Loucy (cell line): Measurements from ENCODE around the gene PARD6G.

ENCODE experiments used
- H2AFZ ChIP-seq: fragments of 200-600 bp; sonication (generic); 2 replicates; pipeline ENCODE4 v1.6.0; 2016; ENCODE audit warnings: antibody characterized with exemption, mild to moderate bottlenecking, low read length, moderate library complexity
- H3F3A ChIP-seq: fragments of 200-600 bp; 2 replicates; pipeline ENCODE4 v1.6.0; 2016; ENCODE audit warnings: antibody characterized with exemption, low read depth, mild to moderate bottlenecking
- H3K27me3 ChIP-seq: fragments of 200-600 bp; sonication (generic); 2 replicates; pipeline ENCODE4 v1.6.1; 2014; ENCODE audit warnings: low read length, mild to moderate bottlenecking; ENCODE audit not compliant: insufficient read depth, poor library complexity, severe bottlenecking
- H3K36me3 ChIP-seq: fragments of 200-600 bp; sonication (generic); 2 replicates; pipeline ENCODE4 v1.6.1; 2016; ENCODE audit warnings: low read length; ENCODE audit not compliant: insufficient read depth
- H3K4me1 ChIP-seq: fragments of 200-600 bp; sonication (generic); 2 replicates; pipeline ENCODE4 v1.5.1; 2014; ENCODE audit warnings: low read length, mild to moderate bottlenecking; ENCODE audit not compliant: insufficient read depth, poor library complexity, severe bottlenecking
- H3K4me2 ChIP-seq: fragments of 200-600 bp; sonication (generic); 2 replicates; pipeline ENCODE4 v1.6.0; 2014; ENCODE audit warnings: antibody characterized with exemption, low read length, low read depth, mild to moderate bottlenecking; ENCODE audit not compliant: poor library complexity, severe bottlenecking
- H3K4me3 ChIP-seq: fragments of 200-600 bp; sonication (generic); 2 replicates; pipeline ENCODE4 v1.5.1; 2014; ENCODE audit warnings: low read length, mild to moderate bottlenecking, mixed read lengths; ENCODE audit not compliant: poor library complexity, severe bottlenecking
- H3K79me2 ChIP-seq: fragments of 200-600 bp; sonication (generic); 2 replicates; pipeline ENCODE4 v1.6.1; 2014; ENCODE audit warnings: low read length; ENCODE audit not compliant: insufficient read depth
- H3K9ac ChIP-seq: fragments of 200-600 bp; sonication (generic); 2 replicates; pipeline ENCODE4 v1.6.0; 2014; ENCODE audit warnings: mild to moderate bottlenecking, low read depth, low read length, moderate library complexity; ENCODE audit not compliant: poor library complexity, severe bottlenecking
- H3K9me2 ChIP-seq: fragments of 200-600 bp; sonication (generic); replicated peaks from 2 replicates; pipeline ENCODE4 v1.6.1; 2016; ENCODE audit warnings: low read depth, low read length, mixed read lengths
- H3K9me3 ChIP-seq: fragments of 200-600 bp; sonication (generic); 2 replicates; pipeline ENCODE4 v1.6.1; 2014; ENCODE audit warnings: mild to moderate bottlenecking, antibody characterized with exemption, low read length, low read depth; ENCODE audit not compliant: insufficient read depth
- H4K20me1 ChIP-seq: fragments of 200-600 bp; sonication (generic); 2 replicates; pipeline ENCODE4 v1.6.0; 2014; ENCODE audit warnings: antibody characterized with exemption, low read length, mild to moderate bottlenecking; ENCODE audit not compliant: insufficient read depth, poor library complexity, severe bottlenecking
- EZH2phosphoT487 ChIP-seq: fragments of 200-600 bp; IDR thresholded peaks from 2 replicates; pipeline ENCODE4 v1.6.1; 2018; ENCODE audit warnings: antibody characterized with exemption, mild to moderate bottlenecking, moderate library complexity, borderline replicate concordance
- TF ChIP-seq, protein P1 (sequence below): fragments of 200-600 bp; sonication (generic); conservative IDR thresholded peaks from 2 replicates; pipeline ENCODE4 v1.5.1; 2014; ENCODE audit warnings: mild to moderate bottlenecking, antibody characterized with exemption, low read length

Gene PARD6G

GRCh38 chr18:80109676-80110078 lies 137.6 kb downstream of the PARD6G start:
- Histone ChIP-seq H2AFZ (no peak overlapping the region), H3F3A (no peaks in the 10 kb centered on the region), H3K4me3 (peak overlapping the region; percentile 71), H3K79me2 (peaks cover 50% of the 10 kb centered on the region), H3K9me2 (no peaks in the 10 kb centered on the region), H4K20me1 (peaks cover 30% of the 10 kb centered on the region), H3K4me1 (peaks cover 8% of the 10 kb centered on the region), H3K4me2 (peak overlapping the region; percentile 72), H3K27me3 (no peaks in the 10 kb centered on the region), H3K36me3 (no peaks in the 10 kb centered on the region), H3K9me3 (no peaks in the 10 kb centered on the region), H3K9ac (peak overlapping the region; percentile 59)
- TF ChIP-seq, protein P1, sequence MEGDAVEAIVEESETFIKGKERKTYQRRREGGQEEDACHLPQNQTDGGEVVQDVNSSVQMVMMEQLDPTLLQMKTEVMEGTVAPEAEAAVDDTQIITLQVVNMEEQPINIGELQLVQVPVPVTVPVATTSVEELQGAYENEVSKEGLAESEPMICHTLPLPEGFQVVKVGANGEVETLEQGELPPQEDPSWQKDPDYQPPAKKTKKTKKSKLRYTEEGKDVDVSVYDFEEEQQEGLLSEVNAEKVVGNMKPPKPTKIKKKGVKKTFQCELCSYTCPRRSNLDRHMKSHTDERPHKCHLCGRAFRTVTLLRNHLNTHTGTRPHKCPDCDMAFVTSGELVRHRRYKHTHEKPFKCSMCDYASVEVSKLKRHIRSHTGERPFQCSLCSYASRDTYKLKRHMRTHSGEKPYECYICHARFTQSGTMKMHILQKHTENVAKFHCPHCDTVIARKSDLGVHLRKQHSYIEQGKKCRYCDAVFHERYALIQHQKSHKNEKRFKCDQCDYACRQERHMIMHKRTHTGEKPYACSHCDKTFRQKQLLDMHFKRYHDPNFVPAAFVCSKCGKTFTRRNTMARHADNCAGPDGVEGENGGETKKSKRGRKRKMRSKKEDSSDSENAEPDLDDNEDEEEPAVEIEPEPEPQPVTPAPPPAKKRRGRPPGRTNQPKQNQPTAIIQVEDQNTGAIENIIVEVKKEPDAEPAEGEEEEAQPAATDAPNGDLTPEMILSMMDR, result no peak
- TF ChIP-seq EZH2phosphoT487, result no peak

GRCh38 chr18:80108739-80109675 lies 138.3 kb downstream of the PARD6G start, which contains the start of gene ADNP2:
TSS of gene ADNP2 (plus strand) at chr18:80109262. CDS start at chr18:80117543, 8,281 bp downstream.
- peak within 1 kb of the TSS; percentile 72 for H3K4me2 ChIP-seq
- H3K4me3 ChIP-seq, result peak within 1 kb of the TSS; percentile 71
- peaks cover 8% of the 10 kb centered on the region for H3K4me1 ChIP-seq
- no peak within 1 kb of the TSS; the same call in 1 of the 2 replicates for H2AFZ ChIP-seq
- H4K20me1 ChIP-seq, result peaks cover 30% of the 10 kb centered on the region
- H3K9me2 ChIP-seq, result no peaks in the 10 kb centered on the region
- TF ChIP-seq, protein P1, result no peak
- TF ChIP-seq EZH2phosphoT487, result no peak
- H3K79me2 ChIP-seq, result peaks cover 43% of the 10 kb centered on the region
- no peaks in the 10 kb centered on the region for H3F3A ChIP-seq
- H3K27me3 ChIP-seq, result no peaks in the 10 kb centered on the region
- H3K9ac ChIP-seq, result peak within 1 kb of the TSS; percentile 59
- no peaks in the 10 kb centered on the region for H3K36me3 ChIP-seq
- H3K9me3 ChIP-seq, result no peaks in the 10 kb centered on the region

DNA sequence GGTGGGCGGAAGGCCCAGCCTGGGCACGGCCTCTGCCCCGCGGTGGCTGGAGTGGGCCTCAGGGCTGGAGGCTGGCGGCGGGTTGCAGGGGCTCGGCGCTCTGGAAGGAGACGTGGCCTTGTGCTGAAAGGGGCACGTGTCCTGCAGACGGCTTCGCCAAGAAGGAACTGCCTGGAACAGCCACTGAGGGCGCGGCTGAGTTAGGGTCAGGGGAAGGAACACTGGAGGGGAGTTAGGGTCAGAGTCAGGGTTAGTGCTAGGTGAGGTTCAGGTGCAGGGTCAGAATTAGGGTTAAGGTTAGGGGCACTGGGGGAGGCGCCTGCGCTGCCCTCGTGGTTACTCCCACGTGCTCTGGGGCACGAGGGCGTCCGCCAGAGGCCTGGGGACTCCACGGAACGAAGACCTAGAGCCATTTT lies 139.2 kb downstream of the PARD6G start:
- peaks cover 23% of the 10 kb centered on the region for H4K20me1 ChIP-seq
- H3K4me1 ChIP-seq, result peaks cover 4% of the 10 kb centered on the region
- no peaks in the 10 kb centered on the region for H3K27me3 ChIP-seq
- H3K79me2 ChIP-seq, result peaks cover 34% of the 10 kb centered on the region
- H3F3A ChIP-seq, result no peaks in the 10 kb centered on the region
- no peak overlapping the region for H3K9ac ChIP-seq
- no peak overlapping the region for H2AFZ ChIP-seq
- no peak overlapping the region for H3K4me3 ChIP-seq
- H3K9me3 ChIP-seq, result no peaks in the 10 kb centered on the region
- no peaks in the 10 kb centered on the region for H3K9me2 ChIP-seq
- TF ChIP-seq, protein P1, result no peak
- no peak for TF ChIP-seq EZH2phosphoT487
- H3K36me3 ChIP-seq, result no peaks in the 10 kb centered on the region
- no peak overlapping the region for H3K4me2 ChIP-seq
